DMS53 (cell line): ENCODE measurements around the gene HAVCR1.
"Not testable (repeated sequence)": the region's sequence is repeated elsewhere in the genome, so short reads cannot be mapped to it uniquely, and the experiment has no call there.

Experiments
- DNase-seq: peaks from one replicate; lab custom pipeline; 2025; lab: John Stamatoyannopoulos, UW

Gene HAVCR1

DNA sequence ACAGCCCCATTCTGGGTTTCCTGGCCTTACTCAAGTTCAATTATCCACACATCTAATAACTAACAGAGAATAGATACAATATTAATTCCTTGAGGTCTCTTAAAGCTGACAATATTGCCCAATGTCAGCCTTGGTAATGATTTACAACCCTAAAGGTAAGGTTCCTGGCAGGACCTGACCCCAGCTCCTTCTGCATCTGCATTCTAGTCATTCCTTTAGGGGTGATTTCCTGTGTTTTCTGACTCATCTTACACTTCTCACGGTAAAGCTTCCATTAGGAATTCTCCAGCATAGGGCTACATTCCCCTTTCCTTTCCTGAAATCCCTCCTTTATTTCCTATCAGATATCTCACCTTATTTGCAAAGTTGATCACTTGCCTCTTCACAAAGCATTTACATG, 9.3 kb downstream of the HAVCR1 start:
- no peak for DNase-seq

DNA sequence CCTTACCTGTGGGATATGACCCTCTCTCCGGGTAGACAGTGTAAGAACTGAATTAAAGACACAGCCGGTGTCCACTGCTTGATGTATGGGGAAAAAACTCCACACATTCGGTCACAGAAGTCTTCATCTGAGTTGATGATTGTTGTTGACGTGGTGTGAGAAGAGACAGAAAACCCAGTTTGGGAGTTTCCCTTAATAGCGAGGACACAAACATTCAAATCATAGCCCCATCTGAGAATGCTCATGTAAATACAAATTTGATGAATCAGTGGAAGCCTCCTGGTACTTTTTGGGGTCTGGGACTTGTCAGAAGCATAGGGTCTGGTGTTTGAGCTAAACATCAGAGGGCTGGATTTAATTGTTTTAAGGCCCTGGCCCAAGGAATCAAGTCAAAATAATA, 11.0 kb downstream of the HAVCR1 start:
- no peak for DNase-seq

DNA sequence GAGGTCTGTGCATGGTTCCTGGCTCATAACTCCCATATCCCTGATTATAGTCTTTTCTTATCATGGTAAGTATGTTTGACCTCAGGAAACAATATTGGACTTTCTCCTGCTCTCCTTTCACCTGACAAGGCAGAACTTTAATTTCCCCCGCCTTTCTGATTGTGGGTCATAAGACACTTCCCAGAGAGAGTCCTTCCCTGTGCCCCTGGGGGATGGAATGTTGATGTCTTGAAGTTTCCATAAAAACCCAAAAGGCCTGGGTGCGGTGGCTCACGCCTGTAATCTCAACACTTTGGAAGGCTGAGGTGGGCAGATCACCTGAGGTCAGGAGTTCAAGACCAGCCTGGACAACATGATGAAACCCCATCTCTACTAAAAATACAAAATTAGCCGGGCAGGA, 11.9 kb downstream of the HAVCR1 start:
- not testable (repeated sequence) for DNase-seq

DNA sequence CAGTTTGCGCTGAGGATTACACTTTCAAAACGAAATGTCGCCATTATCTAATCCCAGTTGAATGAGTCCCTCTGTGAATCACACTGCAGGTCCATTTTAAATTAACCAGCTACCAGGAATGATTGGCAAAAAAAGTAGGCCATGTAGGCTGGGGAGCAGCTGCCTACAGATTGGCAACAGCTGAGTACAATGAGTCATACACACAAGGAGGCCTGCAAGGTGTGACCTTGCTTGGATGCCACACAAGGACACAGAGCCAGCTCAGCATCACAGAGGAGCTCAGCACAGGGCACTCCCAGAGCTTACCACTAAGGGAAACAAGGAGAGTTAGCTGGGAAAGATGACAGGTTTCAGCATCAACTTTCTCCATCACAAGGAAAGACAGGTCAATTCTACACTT, 12.9 kb downstream of the HAVCR1 start:
- DNase-seq, result peak; percentile 92

DNA sequence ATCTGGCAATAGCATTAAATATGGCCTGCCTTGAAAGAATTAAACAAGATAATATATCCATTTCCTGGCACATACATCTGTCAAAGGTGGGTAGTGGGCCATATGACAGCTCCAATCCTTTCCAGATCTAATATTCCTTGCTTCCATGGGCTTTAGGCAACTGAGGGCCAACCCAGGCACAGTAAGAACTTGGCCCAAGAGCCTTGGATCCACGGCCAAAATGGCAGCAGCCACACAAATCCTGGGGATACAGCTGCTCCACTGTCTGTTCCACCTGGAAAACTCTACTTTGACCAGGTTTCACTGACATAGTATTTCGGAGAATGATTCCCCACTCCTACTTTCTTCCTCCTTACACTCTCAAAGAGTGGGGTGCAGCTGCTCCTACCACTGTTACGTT, 13.3 kb downstream of the HAVCR1 start:
- DNase-seq, result no peak

DNA sequence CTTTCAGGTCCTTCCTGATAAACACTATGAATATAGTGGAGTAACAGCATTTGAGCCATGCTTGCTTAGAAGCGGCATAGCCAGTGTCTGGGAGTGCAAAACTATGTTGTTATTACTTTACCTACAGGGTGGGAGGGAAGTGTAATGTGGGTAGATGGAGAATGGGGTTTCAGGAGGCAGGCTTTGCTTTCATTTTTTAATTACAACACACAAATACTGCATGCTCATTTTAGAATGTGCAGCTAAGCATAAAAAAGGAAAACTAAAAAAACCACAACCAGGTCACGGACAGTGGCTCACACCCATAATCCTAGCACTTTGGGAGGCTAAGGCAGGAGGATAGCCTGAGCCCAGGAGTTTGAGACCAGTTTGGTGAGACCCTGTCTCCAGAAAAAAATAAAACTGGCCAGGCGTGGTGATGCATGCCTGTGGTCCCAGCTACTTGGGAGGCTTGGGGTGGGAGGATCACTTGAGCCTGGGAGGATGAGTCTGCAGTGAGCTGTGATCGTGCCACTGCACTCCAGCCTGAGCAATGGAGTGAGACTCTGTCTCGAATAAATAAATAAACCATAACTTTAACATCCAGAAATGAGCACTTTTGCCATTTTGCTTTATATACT, 20.2 kb downstream of the HAVCR1 start:
- DNase-seq, result no peak

DNA sequence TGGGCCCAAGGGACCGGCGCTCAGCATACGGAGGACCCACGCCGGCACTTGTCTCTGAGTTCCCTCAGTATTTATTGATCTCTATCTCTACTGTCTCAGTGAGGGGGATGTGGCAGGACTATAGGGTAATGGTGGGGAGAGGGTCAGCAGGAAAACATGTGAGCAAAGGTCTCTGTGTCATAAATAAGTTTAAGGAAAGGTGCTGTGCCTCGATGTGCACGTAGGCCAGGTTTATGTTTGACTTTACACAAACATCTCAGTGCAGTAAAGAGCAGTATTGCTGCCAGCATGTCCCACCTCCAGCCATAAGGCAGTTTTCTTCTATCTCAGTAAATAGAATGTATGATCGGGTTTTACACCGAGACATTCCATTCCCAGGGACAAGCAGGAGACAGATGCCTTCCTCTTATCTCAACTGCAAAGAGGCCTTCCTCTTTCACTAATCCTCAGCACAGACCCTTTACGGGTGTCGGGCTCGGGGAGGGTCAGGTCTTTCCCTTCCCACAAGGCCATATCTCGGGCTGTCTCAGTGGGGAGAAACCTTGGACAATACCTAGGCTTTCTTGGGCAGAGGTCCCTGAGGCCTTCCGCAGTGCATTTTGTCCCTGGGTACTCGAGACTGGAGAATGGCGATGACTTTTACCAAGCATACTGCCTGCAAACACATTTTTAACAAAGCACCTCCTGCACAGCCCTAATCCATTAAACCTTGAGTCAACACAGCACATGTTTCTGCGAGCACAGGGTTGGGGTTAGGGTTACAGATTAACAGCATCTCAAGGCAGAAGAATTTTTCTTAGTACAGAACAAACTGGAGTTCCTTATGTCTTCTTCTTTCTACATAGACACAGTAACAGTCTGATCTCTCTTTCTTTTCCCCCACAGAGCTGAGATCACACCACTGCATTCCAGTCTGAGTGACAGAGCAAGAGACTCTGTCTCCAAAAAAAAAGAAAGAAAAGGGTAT, 24.5 kb downstream of the HAVCR1 start:
- peak; percentile 51 for DNase-seq

DNA sequence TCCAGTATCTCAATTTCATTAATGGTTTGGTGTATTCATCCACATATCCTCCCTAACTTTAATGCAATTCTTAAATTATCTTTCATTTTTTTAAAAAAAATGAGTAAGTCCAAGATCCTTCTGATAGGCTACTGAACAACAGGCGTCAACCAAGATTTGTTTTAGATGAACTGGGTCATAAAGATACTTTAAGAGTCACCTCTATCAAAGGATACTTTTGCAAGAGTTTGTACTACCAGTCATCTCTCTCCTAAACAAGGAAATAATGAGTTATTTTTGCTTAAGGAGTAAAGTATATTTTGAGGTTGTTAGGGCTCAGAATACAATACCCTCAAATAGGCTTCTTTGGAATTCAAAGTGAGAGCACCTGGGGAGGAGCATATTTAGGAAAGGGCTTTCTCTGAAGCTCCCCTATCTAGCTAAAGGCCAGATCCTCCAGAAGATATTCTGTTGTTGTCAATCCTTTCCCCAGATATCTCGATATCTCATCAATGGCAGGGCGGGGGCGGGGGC, 25.8 kb downstream of the HAVCR1 start:
- DNase-seq, result no peak

DNA sequence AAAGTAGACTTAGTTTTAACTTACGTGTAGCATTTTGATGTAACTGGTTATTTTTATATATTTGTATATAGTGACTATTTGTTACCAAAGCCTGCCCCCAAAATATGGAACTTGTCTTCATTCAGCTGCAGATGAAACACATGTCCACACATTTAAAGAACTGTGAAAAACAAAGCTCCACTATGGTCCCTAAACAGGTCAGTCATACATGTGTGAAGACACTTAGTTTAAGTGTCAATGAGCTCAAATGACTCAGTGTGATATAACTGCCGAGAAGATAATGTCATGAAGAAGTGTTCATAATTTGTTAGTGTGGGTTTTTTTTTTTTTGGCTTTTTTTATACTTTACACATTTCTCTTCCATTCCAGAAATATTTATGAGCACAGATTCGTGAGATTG, 28.2 kb downstream of the HAVCR1 start:
- DNase-seq, result no peak

DNA sequence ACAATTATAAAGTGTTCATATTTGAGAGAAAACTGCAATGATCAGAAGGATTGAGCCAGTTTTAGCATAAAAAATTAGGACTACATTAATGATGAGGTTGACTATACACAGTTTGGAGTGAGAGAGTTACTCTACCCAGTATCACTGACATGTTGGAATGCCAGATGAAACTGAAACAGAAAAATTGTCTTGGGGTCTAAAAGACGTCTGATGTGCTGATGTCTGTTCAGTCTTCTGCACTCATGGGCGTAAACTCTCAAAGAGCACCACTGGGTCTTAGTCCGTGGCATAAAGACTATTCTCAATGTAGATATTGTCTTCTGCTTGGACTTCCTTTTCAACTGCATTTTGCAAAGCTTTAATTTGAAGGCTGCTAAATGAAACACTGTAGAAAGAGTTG, 29.5 kb downstream of the HAVCR1 start:
- DNase-seq, result no peak

DNA sequence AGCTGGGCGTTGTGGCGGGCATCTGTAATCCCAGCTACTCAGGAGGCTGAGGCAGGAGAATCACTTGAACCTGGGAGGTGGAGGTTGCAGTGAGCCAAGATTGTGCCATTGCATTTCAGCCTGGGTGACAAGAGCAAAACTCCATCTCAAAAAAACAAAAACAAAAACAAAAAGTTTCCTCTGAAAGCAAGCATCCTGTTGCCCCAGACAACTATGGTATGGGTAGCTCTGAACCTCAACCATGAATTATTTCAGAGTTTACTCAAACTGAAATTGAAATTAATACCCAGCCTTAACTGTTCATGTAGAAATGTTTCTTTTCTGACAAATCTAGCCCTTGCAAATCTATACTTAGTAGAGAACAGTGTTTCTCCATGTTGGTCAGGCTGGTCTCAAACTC, 31.3 kb downstream of the HAVCR1 start:
- DNase-seq, result not testable (repeated sequence)

DNA sequence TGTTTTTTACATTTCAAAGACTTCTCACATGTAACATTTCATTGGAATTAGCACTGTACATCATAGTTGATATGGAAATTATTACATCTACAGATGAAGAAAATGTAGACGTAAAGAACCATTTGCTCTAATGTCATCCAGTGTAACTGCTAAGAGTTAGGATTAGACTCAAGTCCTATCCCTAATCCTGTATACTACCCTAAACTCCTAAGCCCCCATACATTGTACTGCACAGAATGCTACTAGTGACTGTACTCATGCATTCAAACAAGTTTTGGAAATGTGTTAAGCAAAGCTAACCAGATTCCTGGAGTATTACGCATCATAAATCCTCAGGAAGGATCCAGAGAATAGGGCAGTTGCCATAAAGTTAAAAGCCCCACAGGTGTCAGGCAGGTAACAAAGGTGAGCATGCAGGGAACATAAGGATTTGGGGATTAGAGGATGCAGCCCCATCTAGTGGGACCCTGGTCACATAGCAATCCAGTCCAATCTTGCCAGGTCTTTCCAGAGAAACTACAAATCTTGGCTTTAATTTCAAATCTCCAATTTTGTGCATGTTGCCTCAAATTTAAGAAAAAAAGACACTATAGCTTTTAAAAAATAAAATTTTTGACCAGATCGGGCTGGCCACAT, 32.0 kb downstream of the HAVCR1 start:
- peak; percentile 78 for DNase-seq

DNA sequence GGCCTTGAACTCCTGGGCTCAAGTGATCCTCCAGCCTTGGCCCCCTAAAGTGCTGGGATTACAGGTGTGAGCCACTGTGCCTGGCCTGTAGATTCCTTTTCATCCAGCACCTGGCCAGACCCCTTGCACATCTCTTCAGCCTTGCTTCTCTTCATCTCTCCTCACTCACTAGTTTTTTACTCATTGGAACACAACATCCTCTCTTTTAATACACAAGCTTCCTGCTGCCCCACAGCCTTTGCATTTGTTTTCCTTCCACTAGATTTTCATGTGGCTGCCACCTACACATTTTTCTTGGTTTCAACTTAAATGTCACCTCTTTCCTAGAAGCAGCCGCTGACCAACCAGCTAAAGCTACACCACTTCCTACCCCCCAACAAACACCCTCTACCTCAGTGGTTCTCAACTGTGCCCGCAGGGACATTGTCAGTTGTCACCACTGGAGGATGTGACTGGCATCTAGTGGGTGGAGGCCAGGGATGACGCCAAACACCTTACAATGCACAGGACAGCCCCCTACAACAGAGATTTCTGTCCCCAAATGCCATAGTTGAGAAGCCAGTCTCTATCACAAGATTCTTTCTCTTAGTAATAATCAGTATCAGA, 33.7 kb downstream of the HAVCR1 start:
- no peak for DNase-seq

DNA sequence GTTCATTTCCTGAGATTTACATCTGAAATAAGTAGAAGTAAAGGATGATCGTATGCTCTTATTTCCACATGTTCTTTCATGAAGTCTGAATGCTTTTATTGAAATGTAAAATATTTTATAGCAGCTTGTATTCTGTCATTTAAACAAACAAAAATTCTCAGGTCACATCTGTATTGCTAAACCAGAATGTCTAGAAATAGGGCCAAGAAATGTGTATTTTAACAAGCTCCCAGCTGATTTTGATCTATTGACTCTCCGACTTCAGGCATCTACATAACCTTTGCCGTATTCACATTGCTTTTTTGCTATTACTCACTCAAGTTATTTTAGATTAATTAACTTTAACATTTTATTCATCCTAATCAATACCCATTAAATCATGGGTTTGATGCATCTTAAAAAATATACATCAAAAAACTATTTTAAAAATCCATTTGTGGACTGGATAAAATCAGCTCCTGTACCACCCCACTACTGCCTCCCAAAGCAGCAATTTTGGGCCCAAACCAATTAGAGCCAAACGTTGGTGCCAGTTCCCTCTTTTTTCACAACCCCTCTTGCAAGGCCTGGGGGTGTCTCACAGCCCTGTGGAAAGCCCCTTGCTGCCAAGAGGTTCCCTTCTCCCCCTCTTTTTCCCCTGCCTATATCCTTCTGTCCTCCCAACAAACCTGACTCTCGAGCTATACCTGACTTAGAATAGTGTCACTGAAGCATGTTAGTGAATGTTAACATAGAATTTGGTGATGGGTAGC, 34.5 kb downstream of the HAVCR1 start:
- no peak for DNase-seq

DNA sequence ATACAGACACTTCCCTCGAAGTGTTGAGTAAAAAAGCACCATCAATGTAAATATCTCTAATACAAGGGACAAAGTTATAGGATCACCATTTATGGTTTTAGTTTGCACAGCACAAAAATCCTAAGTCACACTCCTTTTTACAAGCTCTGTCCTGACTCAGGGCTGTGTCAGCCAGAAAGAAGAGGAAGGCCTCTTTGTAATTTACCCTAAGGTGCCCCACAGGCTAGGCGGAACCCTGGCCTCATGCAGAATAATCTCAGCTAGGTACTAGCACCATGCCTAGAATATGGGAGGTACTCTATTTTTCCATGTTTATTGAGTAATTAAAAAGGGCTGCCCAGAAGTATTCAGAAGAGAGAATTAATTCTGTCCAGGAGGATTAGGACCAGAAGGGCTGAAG, 36.9 kb downstream of the HAVCR1 start:
- no peak for DNase-seq

DNA sequence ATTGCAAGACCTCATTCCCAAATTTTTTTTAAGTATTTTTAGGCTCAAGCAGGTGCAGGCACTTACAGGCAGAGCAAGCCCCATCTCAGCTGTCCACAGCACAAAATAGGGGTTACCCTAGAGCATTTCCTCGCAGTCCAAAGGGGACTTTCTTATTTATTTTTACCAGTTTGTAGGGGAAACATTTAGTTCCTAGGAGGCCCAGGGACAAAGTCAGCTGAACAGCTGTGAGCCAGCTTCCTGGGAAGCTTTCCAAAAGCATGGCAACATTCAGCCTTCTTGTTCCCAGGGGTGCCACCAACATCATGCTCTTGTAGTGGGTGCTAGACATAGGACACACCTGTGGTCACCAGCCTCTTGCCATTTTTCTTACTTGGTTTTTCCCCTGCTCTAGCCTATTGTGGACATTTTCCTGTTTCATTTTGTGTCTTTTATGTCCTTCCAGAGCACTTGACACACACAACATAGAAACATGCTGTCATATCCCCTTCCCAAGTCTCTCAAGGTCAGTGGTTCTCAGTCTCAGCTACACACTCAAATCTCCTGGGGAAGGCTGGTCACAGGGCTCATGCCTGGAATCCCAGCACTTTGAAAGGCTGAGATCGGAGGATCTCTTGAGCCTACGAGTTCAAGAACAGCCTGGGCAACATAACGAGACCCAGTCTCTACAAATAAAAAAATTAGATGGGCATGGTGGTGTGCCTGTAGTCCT, 38.2 kb downstream of the HAVCR1 start:
- no peak for DNase-seq

DNA sequence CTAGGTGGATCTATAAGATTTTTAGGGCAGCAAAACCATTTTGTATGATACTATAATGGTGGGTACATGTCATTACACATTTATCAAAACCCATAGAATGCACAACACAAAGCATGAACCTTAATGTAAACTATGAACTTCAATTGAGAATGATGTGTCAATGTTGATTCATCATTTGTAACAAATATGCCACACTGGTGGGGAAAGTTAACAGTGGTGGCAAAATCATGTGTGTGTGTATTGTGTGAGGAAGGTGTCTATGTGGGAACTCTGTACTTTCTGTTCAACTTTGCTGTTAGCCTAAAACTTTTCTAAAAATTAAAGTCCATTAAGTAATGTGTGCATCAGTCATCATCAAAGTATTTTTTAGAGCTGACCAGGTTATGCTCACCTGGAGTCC, 38.9 kb downstream of the HAVCR1 start:
- no peak for DNase-seq

DNA sequence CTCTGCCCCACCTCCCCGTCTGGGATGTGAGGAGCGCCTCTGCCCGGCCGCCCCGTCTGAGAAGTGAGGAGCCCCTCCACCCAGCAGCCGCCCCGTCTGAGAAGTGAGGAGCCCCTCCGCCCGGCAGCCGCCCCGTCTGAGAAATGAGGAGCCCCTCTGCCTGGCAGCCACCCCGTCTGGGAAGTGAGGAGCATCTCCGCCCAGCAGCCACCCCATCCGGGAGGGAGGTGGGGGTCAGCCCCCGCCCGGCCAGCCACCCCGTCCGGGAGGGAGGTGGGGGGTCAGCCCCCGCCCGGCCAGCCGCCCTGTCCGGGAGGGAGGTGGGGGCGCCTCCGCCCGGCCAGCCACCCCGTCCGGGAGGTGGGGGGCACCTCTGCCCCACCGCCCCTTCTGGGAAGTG, 44.8 kb downstream of the HAVCR1 start:
- not testable (repeated sequence) for DNase-seq

DNA sequence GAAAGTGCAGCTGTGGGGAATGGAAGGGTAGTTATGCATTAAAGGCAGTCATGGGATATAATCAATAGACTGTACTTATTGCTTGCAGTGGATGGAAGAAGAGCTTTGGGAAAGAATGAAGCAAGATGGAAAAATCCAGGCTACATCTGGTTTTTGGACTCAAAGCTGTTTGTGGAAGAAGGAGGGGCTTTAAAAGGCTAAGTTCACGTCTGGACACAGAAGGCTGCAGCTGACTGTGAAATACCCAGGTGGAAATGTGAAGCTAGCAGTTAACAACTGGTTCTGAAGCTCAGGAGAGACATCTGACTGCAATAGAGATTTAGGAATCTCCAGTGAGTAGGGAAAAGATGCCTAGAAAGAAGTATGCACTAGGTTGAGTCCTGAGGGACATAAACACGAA, 52.7 kb downstream of the HAVCR1 start:
- DNase-seq, result no peak

DNA sequence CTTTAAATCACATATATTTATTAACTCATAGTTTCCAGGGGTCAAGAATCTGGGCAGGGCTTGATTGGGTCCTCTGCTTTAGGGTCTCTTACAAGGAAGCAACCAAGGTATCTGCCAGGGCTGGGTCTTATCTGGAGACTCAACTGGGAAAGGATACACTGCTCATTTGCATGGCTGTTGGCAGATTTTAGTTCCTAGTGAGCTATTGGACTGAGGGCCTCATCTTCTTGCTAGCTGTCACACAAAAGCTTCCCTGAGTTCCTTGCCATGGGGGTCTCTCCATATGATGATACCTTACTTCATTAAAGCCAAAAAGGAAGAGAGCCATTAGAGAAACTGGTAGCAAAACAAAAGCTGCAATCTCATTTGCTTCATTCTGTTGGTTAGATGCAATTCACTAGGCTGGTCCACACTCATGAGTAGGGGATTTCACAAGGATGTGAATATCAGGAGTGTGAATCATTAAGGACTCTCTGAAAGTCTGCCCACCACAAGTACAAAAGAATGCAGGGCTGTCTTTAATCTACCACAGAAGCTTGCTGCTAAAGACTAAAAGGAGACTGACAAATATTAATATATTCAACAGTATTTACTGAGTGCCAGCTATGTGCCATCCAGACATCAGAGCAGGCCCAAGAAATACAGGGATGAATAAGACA, 53.9 kb downstream of the HAVCR1 start:
- no peak for DNase-seq
